Activated CD8-positive, alpha-beta T cell treated with anti-CD3 and anti-CD28 coated beads for 36 hours (primary cell): ENCODE data around the gene NMD3. TPM values are rescaled to one million over a fixed set of nuclear protein-coding genes. Genes with fewer than 3 reads are reported as not detected.

ENCODE experiments used
- ATAC-seq: fragments of 200-7000 bp; cut with Tn5 transposase; one replicate; pipeline ENCODE4 v1.10.0; 2021; ENCODE audit warnings: mild to moderate bottlenecking, moderate library complexity
- CTCF ChIA-PET: fragments of 350-600 bp; sonication (Branson Sonifier 250); formaldehyde crosslinking; loops from one replicate; lab custom pipeline; 2021; ENCODE audit warnings: antibody characterized with exemption; lab: Charles Lee
- POLR2A ChIA-PET: fragments of 350-600 bp; sonication (Branson Sonifier 250); formaldehyde crosslinking; loops from one replicate; lab custom pipeline; 2021; ENCODE audit warnings: antibody characterized with exemption; lab: Charles Lee
- DNase-seq: peaks from one replicate; pipeline ENCODE4 v3.0.0-alpha.2; 2020
- H3K27ac Mint-ChIP-seq: one replicate; pipeline ENCODE4 v1.8.0; 2021; ENCODE audit warnings: mild to moderate bottlenecking, mixed read lengths
- H3K27me3 Mint-ChIP-seq: one replicate; pipeline ENCODE4 v1.8.0; 2021; ENCODE audit warnings: mixed read lengths
- H3K36me3 Mint-ChIP-seq: one replicate; pipeline ENCODE4 v1.8.0; 2021; ENCODE audit warnings: low read depth, mixed read lengths
- H3K4me1 Mint-ChIP-seq: one replicate; pipeline ENCODE4 v1.8.0; 2021; ENCODE audit warnings: low read depth, mixed read lengths
- H3K4me3 Mint-ChIP-seq: one replicate; pipeline ENCODE4 v1.8.0; 2021; ENCODE audit warnings: mild to moderate bottlenecking, moderate library complexity, mixed read lengths
- H3K9me3 Mint-ChIP-seq: one replicate; pipeline ENCODE4 v1.8.0; 2021; ENCODE audit warnings: mixed read lengths
- intact Hi-C: fragments of 100-400 bp; cut with micrococcal nuclease; formaldehyde crosslinking; loops from one replicate; pipeline ENCODE4 v1.10.0; 2022
- total RNA-seq, 2 experiments: library from RNA; stranded (reverse); gene quantifications; one replicate each; pipeline ENCODE4 v1.2.3, GENCODE V29; 2021
- TF ChIP-seq, protein P1 (sequence below): fragments of 200-600 bp; IDR thresholded peaks from one replicate; pipeline ENCODE4 v1.8.0; 2022; ENCODE audit warnings: antibody characterized with exemption, mild to moderate bottlenecking

The NMD3 gene
- total RNA-seq, 2 experiments from 2014 or later, result 73.0 to 74.9 TPM

DNA sequence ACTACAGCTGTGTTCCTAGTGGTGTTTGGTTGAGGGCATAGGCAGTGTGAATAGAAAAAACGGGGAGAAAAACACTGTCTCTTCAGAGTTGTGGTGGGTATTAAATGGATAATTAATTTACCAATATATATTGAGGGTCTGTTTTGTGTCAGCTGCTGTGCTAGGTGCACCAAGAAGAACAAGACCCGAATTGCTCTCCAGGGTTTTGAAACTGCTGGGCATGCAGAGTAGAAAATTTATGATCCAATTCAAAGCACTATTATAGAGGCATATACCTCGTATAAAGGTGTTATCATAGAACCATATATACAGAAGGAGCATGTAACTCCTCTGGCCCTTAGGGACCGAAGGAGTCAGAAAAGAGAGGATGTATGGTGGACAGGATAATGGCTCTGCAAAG lies 1.6 kb upstream of the NMD3 start:
- intact Hi-C loops, result no loop called here
- POLR2A ChIA-PET, result no interaction called here
- Mint-ChIP-seq H3K4me3 (peak overlapping the region; percentile 8), H3K36me3 (peaks cover 10% of the 10 kb centered on the region), H3K27ac (no peak overlapping the region), H3K27me3 (peaks cover 4% of the 10 kb centered on the region), H3K9me3 (peaks cover 5% of the 10 kb centered on the region), H3K4me1 (peaks cover 20% of the 10 kb centered on the region)
- ATAC-seq (no peak), DNase-seq (no peak)
- CTCF ChIA-PET, result interaction anchor here (0.8 kb wide), 1 partner anchor 122 kb away, joined by 3 read pairs; no protein-coding TSS in a partner anchor
- TF ChIP-seq, protein P1, sequence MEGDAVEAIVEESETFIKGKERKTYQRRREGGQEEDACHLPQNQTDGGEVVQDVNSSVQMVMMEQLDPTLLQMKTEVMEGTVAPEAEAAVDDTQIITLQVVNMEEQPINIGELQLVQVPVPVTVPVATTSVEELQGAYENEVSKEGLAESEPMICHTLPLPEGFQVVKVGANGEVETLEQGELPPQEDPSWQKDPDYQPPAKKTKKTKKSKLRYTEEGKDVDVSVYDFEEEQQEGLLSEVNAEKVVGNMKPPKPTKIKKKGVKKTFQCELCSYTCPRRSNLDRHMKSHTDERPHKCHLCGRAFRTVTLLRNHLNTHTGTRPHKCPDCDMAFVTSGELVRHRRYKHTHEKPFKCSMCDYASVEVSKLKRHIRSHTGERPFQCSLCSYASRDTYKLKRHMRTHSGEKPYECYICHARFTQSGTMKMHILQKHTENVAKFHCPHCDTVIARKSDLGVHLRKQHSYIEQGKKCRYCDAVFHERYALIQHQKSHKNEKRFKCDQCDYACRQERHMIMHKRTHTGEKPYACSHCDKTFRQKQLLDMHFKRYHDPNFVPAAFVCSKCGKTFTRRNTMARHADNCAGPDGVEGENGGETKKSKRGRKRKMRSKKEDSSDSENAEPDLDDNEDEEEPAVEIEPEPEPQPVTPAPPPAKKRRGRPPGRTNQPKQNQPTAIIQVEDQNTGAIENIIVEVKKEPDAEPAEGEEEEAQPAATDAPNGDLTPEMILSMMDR, result no peak

DNA sequence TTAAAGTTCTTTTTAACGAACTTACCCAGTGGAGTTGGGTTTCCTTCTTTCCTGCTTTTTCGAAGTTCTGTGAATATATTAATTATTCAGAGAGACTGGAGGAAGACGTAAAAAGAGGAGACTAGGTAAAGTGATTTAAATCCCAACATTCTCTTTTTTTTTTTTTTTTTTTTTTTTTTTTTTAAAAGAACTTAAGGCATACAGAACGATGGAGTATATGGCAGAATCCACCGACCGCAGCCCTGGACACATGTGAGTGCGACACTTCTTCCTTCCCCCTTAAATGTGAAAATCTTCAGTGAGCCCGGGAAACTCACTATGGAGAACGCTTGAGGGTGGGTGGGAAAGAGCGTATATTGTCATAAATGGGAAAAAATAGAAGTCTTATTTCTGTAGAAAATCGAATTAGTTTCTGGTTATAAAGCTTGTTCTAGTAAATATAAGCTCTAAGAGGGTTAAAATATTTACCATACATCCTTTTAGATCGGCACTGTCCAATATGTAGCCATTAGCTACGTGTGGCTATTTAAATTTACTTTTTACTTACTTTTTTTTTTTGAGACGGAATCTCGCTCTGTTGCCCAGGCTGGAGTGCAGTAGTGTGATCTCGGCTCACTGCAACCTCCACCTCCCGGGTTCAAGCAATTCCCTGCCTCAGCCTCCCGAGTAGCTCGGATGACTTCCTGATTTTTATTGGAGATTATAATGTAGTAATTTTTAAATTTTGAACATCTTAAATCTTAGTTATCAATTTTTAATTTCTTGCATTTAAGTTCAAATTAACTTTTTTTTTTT lies 892 bp downstream of the NMD3 start:
- TF ChIP-seq, protein P1, result no peak
- no peak for ATAC-seq
- peaks cover 21% of the 10 kb centered on the region for H3K36me3 Mint-ChIP-seq
- ChIA-PET CTCF (interaction anchor here (0.7 to 1.5 kb wide), 8 partner anchors 8 to 266 kb away, joined by 3 to 5 read pairs (median 4); no protein-coding TSS in a partner anchor), POLR2A (interaction anchor here (0.7 to 1.6 kb wide), 4 partner anchors 9 to 297 kb away, joined by 3 to 4 read pairs (median 4); no protein-coding TSS in a partner anchor)
- H3K9me3 Mint-ChIP-seq, result peaks cover 5% of the 10 kb centered on the region
- peak overlapping the region; percentile 79 for H3K27ac Mint-ChIP-seq
- peak overlapping the region; percentile 88 for H3K4me3 Mint-ChIP-seq
- intact Hi-C loops, result no loop called here
- DNase-seq, result peak; percentile 46
- H3K4me1 Mint-ChIP-seq, result peaks cover 27% of the 10 kb centered on the region
- H3K27me3 Mint-ChIP-seq, result no peaks in the 10 kb centered on the region

DNA sequence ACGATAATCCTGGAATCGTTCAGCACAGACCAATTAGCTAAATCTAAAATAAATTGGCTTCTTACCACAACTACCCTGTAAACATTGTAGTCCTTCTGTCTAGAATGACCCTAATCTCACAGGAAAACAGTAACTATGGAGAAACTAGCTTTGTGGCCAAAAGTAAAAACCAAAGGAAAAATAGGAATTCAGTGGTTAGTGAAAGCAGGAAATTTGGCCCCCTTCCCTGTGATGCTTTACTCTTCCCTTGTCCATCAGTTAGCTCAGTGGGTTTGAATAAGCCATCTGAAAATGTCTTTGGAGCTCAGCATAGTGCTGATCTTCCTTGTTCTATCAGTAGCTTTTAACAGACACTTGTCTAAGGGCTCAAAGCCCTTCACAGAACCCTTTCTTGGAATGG lies 1.6 kb downstream of the NMD3 start:
- H3K4me3 Mint-ChIP-seq, result peak overlapping the region; percentile 88
- H3K9me3 Mint-ChIP-seq, result peaks cover 5% of the 10 kb centered on the region
- TF ChIP-seq, protein P1, result no peak
- CTCF ChIA-PET, result interaction anchor here (0.7 to 1.5 kb wide), 6 partner anchors 9 to 266 kb away, joined by 3 to 5 read pairs (median 4); no protein-coding TSS in a partner anchor
- peaks cover 29% of the 10 kb centered on the region for H3K4me1 Mint-ChIP-seq
- H3K36me3 Mint-ChIP-seq, result peaks cover 22% of the 10 kb centered on the region
- ATAC-seq (no peak), DNase-seq (no peak)
- H3K27me3 Mint-ChIP-seq, result no peaks in the 10 kb centered on the region
- POLR2A ChIA-PET, result interaction anchor here (0.6 to 1.6 kb wide), 5 partner anchors 9 to 526 kb away, joined by 3 to 4 read pairs (median 3); no protein-coding TSS in a partner anchor
- intact Hi-C loops, result no loop called here
- H3K27ac Mint-ChIP-seq, result no peak overlapping the region

DNA sequence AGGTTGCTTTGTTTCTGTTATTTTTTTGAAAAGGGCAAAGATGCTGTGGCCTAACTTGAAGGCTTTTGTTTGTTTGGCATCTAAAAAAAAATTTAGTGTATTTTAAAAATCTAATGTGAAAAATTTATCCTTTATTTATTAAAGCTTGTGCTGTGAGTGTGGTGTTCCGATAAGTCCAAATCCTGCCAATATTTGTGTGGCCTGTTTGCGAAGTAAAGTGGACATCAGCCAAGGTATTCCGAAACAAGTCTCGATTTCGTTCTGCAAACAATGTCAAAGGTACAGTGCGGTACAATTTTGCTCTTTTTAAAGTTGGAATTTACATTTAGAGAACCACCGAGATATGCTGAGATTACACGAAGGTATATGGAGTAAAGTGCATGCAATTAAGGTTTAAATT lies 3.7 kb downstream of the NMD3 start:
- H3K4me1 Mint-ChIP-seq, result peaks cover 29% of the 10 kb centered on the region
- peaks cover 3% of the 10 kb centered on the region for H3K9me3 Mint-ChIP-seq
- intact Hi-C loops, result no loop called here
- TF ChIP-seq, protein P1, result no peak
- ChIA-PET CTCF (interaction anchor here (0.8 to 0.9 kb wide), 2 partner anchors 13 to 29 kb away, joined by 3 read pairs; no protein-coding TSS in a partner anchor), POLR2A (no interaction called here)
- no peak for ATAC-seq
- no peaks in the 10 kb centered on the region for H3K27me3 Mint-ChIP-seq
- no peak for DNase-seq
- H3K4me3 Mint-ChIP-seq, result no peak overlapping the region
- H3K36me3 Mint-ChIP-seq, result peaks cover 22% of the 10 kb centered on the region
- H3K27ac Mint-ChIP-seq, result no peak overlapping the region
